HG02759 (cell line): ENCODE measurements around the gene OR5AK2.
"Not testable (repeated sequence)": the region's sequence is repeated elsewhere in the genome, so short reads cannot be mapped to it uniquely, and the experiment has no call there.

Source experiments
- ATAC-seq: cut with Tn5 transposase; IDR thresholded peaks from one replicate; pipeline ENCODE4 v1.9.1; 2021; ENCODE audit warnings: mild to moderate bottlenecking, moderate library complexity; ENCODE audit not compliant: unreplicated experiment

Gene OR5AK2

GRCh38 chr11:56988614-56989013, at the start of gene OR5AK2:
Gene OR5AK2 (plus strand): TSS chr11:56988914. CDS start chr11:56988914, 0 bp downstream.
- no peak for ATAC-seq

- ATAC-seq: not testable (repeated sequence)
These were observed 43.2 kb upstream of the OR5AK2 start for GRCh38 chr11:56945526-56945925.

GRCh38 chr11:56948991-56949515, 39.7 kb upstream of the OR5AK2 start:
- ATAC-seq: no peak

- ATAC-seq: no peak
These were observed 38.2 kb upstream of the OR5AK2 start for GRCh38 chr11:56950510-56950909.

DNA sequence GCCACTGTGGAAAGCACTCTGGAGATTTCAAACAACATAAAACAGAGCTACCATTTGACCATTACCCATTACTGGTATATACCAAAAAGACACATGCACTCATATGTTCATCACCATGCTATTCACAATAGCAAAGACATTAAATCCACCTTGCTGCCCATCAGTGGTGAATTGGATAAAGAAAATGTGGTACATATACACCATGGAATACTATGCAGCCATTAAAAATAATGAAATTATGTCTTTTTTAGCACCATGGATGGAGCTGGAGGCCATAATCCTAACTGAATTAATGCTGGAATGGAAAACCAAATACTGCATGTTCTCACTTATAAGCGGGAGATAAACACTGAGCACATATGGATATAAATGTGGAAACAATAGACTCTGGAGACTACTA, 34.8 kb upstream of the OR5AK2 start:
- ATAC-seq: not testable (repeated sequence)

DNA sequence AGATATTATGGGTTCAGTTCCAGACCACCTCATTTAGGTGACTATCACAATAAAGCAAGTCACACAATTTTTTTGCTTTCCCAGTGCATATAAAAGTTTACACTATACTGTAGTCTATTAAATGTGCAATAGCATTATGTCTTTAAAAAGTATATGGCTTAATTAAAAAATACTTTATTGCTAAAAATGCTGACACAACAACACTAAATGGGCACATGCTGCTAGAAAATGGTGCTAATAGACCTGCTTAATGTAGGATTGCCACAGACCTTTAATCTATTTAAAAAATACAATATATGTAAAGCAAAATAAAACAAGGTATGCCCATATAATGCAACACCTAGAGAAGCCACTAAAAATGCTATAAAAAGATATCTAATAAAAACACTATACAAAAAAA, 27.1 kb upstream of the OR5AK2 start:
- no peak for ATAC-seq

- no peak for ATAC-seq
These were observed 21.0 kb upstream of the OR5AK2 start for GRCh38 chr11:56967726-56968125.

DNA sequence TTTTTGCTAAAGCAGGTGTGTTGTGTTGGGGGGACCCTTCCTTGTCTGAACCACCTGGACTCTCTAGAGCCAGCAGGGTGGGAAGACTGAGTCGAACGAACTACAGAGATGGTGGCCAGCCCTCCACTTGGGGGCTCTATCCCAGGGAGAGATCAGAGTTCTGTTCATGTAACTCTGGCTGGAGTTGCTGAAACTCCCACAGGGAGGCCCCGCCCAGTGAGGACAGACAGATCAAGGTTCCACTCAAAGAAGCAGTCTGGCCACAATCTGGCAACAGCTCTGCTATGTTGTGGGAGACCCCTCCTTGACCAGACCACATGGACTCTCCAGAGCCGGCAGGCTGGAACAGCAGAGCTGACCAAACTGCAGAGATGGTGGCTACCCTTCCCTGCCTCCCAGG, 20.2 kb upstream of the OR5AK2 start:
- no peak for ATAC-seq

DNA sequence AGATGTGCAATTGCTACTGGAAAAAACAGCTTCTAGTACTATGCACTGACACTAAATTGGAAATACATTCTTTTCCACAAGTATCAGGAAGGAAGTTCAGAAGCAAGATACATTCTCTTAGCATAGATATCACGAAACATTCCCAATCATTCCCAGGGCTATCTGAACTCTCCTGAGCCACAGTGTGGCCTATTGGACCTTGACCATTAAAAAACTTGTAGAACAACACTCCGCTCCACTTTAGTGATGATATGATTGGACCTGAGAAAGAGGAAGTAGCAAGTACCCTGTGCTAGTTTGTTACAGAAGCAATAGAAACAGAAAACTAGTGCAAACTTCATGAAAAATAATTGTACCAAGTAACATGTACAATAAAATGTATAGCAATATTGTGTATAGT, 11.4 kb upstream of the OR5AK2 start:
- no peak for ATAC-seq

GRCh38 chr11:56990702-56991101, 2.0 kb downstream of the OR5AK2 start:
- ATAC-seq: no peak

DNA sequence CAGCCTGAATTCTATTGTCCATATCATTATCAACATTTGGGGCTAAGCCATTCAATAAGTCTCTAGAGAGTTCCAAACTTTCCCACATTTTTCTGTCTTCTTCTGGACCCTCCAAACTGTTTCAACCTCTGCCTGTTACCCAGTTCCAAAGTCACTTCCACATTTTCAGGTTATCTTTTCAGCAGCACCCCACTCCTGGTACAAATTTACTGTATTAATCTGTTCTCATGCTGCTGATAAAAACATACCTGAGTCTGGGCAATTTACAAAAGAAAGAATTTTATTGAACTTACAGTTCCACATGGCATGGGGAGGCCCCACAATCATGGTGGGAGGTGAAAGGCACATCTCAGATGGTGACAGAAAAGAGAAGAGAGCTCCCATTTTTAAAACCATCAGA, 5.8 kb downstream of the OR5AK2 start:
- ATAC-seq: no peak

- ATAC-seq: no peak
These were observed 13.1 kb downstream of the OR5AK2 start for GRCh38 chr11:57001674-57002401.

GRCh38 chr11:57008373-57008772, 19.7 kb downstream of the OR5AK2 start:
- ATAC-seq: no peak

DNA sequence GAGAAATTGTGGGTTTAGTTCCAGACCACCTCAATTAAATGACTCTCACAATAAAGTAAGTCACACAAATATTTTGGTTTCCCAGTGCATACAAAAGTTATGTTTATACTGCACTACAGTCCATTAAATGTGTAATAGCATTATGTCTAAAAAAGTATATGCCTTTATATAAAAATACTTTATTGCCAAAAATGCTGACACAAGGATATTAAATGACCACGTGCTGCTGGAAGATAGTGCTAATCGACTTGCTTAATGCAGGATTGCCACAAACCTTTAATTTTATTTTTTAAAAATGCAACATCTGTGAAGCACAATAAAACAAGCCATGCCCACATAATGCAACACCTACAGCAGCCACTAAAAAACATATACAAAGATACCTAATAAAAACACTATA, 27.0 kb downstream of the OR5AK2 start:
- no peak for ATAC-seq

GRCh38 chr11:57031556-57031955, 42.8 kb downstream of the OR5AK2 start:
- no peak for ATAC-seq
